Spleen (tissue), 11 donors: Measurements from ENCODE around the gene C5orf58. TPM values are rescaled to one million over a fixed set of nuclear protein-coding genes. Genes with fewer than 3 reads are reported as not detected.

Source experiments
- DNase-seq: peaks from one replicate; pipeline ENCODE4 v3.0.0-alpha.2; 2020
- H3K27ac ChIP-seq, 8 donors: fragments of 200-600 bp; sonication (generic) in 7 of 8; 1 replicate in 4 of 8; 2 replicates in 4 of 8; pipeline versions ENCODE4 v1.5.0 to v1.8.0; 2016 to 2021; ENCODE audit warnings: inconsistent platforms in 4 of 8, mild to moderate bottlenecking in 4 of 8, moderate library complexity in 1 of 8
- H3K27me3 ChIP-seq, 7 donors: fragments of 200-600 bp; sonication (generic) in 6 of 7; replicated peaks in 1 of 7; 1 replicate in 4 of 7; 2 replicates in 3 of 7; pipeline versions ENCODE4 v1.5.0 to v1.8.0; 2016 to 2021; ENCODE audit warnings: inconsistent platforms in 3 of 7, mild to moderate bottlenecking in 1 of 7
- H3K36me3 ChIP-seq, 6 donors: fragments of 200-600 bp; sonication (generic) in 5 of 6; 1 replicate in 4 of 6; 2 replicates in 2 of 6; pipeline versions ENCODE4 v1.5.0 to v1.8.0; 2016 to 2021; ENCODE audit warnings: inconsistent platforms in 2 of 6
- H3K4me1 ChIP-seq, 6 donors: fragments of 200-600 bp; sonication (generic) in 5 of 6; 1 replicate in 3 of 6; 2 replicates in 3 of 6; pipeline versions ENCODE4 v1.5.0 to v1.8.0; 2016 to 2021; ENCODE audit warnings: inconsistent platforms in 3 of 6
- H3K4me3 ChIP-seq, 8 donors: fragments of 200-600 bp; sonication (generic) in 7 of 8; 1 replicate in 4 of 8; 2 replicates in 4 of 8; pipeline versions ENCODE4 v1.5.0 to v1.8.0; 2016 to 2021; ENCODE audit warnings: inconsistent platforms in 4 of 8, mild to moderate bottlenecking in 4 of 8, moderate library complexity in 2 of 8
- H3K9me3 ChIP-seq, 8 donors: fragments of 200-600 bp; sonication (generic) in 7 of 8; 1 replicate in 4 of 8; 2 replicates in 4 of 8; pipeline versions ENCODE4 v1.5.0 to v1.8.0; 2016 to 2021; ENCODE audit warnings: inconsistent platforms in 4 of 8
- POLR2A ChIP-seq, 3 donors: fragments of 450-650 bp; IDR thresholded peaks; one replicate each; pipeline ENCODE4 v1.5.1; 2017; ENCODE audit warnings: antibody characterized with exemption in 3 of 3, mild to moderate bottlenecking in 1 of 3
- POLR2AphosphoS5 ChIP-seq, 3 donors: sonication (generic); formaldehyde crosslinking; IDR thresholded peaks; one replicate each; pipeline ENCODE4 v1.5.1; 2017; ENCODE audit warnings: antibody characterized with exemption in 3 of 3
- WGBS, 5 donors: extraction: QIAGEN DNeasy Blood & Tissue Kit in 3 of 5; methylation state at CpG; one replicate each; pipeline versions ENCODE4 v1.1.5 to v1.1.7; 2013 to 2018; 5-methylcytosine and 5-hydroxymethylcytosine counted together
- intact Hi-C: fragments of 100-400 bp; cut with DNase I; formaldehyde crosslinking; loops from one replicate; pipeline ENCODE4 v1.15.0; 2023; ENCODE audit warnings: low total_unique reads
- polyA plus RNA-seq, 3 donors: library from polyadenylated mRNA; stranded (reverse); fragments of 200-250 nt; gene quantifications; one replicate each; pipeline ENCODE4 v1.2.1, GENCODE V29; 2013
- total RNA-seq, 7 donors: library from RNA; depleted of rRNA in 3 of 7; stranded (reverse); fragments of >200 nt in 3 of 7; fragmentation: NEBNext Ultra II Directional in 4 of 7; extraction: Animal tissue kit (Norgen Biotek cat#: 25700) in 4 of 7; gene quantifications; one replicate each; pipeline versions ENCODE4 v1.1.0 to v1.2.1, GENCODE V29; 2016 to 2021
- TF ChIP-seq, protein P1 (sequence below), 11 experiments: fragments of 200-600 bp in 7 of 11; fragments of 450-650 bp in 4 of 11; sonication (generic) in 4 of 11; IDR thresholded peaks in 8 of 11; conservative IDR thresholded peaks in 3 of 11; 1 replicate in 7 of 11; 2 replicates in 4 of 11; pipeline versions ENCODE4 v1.4.0 to v1.8.0; 2016 to 2021; ENCODE audit warnings: antibody characterized with exemption in 11 of 11, inconsistent platforms in 4 of 11, mild to moderate bottlenecking in 1 of 11
- donor health status: healthy with polysubstance abuse.
- donor health status: DM: no; HTN: no; CAD: no; lungs with moderate emphysema.
- donor health status: DM: no; HTN: no; CAD: no.
- donor health status: Bipolar disorder and iron deficiency.
- donor health status: healthy.
- donor health status: DM: no; HTN: no; CAD: no.
- donor health status: DM: yes; HTN: yes; CAD: no.

Gene C5orf58
- total and polyA plus RNA-seq, 10 donors: 0.35 TPM; not detected in 9

- intact Hi-C loops: no loop called here
- H3K36me3 ChIP-seq: peaks cover 0 to 97% (median 25%) of the 10 kb centered on the region in 6 donors
- H3K27me3 ChIP-seq: no peaks in the 10 kb centered on the region
These were observed 56.3 kb downstream of the C5orf58 start for GRCh38 chr5:170289121-170289520.

GRCh38 chr5:170289764-170290163, 57.0 kb downstream of the C5orf58 start:
- H3K9me3 ChIP-seq: peaks cover 0 to 5% (median under 1%) of the 10 kb centered on the region in 8 donors
- peak overlapping the region in 1 of 8 donors; percentile 21 for H3K4me3 ChIP-seq
- H3K36me3 ChIP-seq: peaks cover 0 to 97% (median 25%) of the 10 kb centered on the region in 6 donors
- TF ChIP-seq POLR2A (IDR thresholded peaks at IDR 0.05): no peak
- TF ChIP-seq, protein P1, sequence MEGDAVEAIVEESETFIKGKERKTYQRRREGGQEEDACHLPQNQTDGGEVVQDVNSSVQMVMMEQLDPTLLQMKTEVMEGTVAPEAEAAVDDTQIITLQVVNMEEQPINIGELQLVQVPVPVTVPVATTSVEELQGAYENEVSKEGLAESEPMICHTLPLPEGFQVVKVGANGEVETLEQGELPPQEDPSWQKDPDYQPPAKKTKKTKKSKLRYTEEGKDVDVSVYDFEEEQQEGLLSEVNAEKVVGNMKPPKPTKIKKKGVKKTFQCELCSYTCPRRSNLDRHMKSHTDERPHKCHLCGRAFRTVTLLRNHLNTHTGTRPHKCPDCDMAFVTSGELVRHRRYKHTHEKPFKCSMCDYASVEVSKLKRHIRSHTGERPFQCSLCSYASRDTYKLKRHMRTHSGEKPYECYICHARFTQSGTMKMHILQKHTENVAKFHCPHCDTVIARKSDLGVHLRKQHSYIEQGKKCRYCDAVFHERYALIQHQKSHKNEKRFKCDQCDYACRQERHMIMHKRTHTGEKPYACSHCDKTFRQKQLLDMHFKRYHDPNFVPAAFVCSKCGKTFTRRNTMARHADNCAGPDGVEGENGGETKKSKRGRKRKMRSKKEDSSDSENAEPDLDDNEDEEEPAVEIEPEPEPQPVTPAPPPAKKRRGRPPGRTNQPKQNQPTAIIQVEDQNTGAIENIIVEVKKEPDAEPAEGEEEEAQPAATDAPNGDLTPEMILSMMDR (IDR thresholded peaks at IDR 0.05 in 8 of 11, conservative IDR thresholded peaks at IDR 0.05 in 3 of 11): no peak
- TF ChIP-seq POLR2AphosphoS5 (IDR thresholded peaks at IDR 0.05): peak; percentile 25 to 72 (median 70)
- WGBS, 5 donors: 34 to 68% (median 39%) methylated on average over 4 of the region's 4 CpGs
- intact Hi-C loops: no loop called here
- no peaks in the 10 kb centered on the region for H3K27me3 ChIP-seq
- peaks cover 45 to 100% (median 96%) of the 10 kb centered on the region in 6 donors for H3K4me1 ChIP-seq
- DNase-seq: no peak
- peak overlapping the region in 7 of 8 donors; percentile 70 to 99 (median 80) for H3K27ac ChIP-seq

More at GRCh38 chr5:170289121-170289520, 56.3 kb downstream of the C5orf58 start:
- no peak for DNase-seq
- 51 to 85% (median 80%) methylated on average over 3 of the region's 3 CpGs for WGBS, 5 donors
- Histone ChIP-seq H3K4me3 (peak overlapping the region in 1 of 8 donors; percentile 43), H3K9me3 (peaks cover 0 to 11% (median 2%) of the 10 kb centered on the region in 8 donors), H3K4me1 (peaks cover 45 to 100% (median 94%) of the 10 kb centered on the region in 6 donors), H3K27ac (peak overlapping the region; percentile 62 to 99 (median 78))
- TF ChIP-seq, protein P1 (IDR thresholded peaks at IDR 0.05 in 8 of 11, conservative IDR thresholded peaks at IDR 0.05 in 3 of 11): no peak

GRCh38 chr5:170290498-170290897, 57.7 kb downstream of the C5orf58 start:
- Histone ChIP-seq H3K9me3 (no peaks in the 10 kb centered on the region), H3K4me3 (peak overlapping the region in 1 of 8 donors; percentile 21), H3K4me1 (peaks cover 45 to 100% (median 96%) of the 10 kb centered on the region in 6 donors), H3K36me3 (peaks cover 0 to 94% (median 23%) of the 10 kb centered on the region in 6 donors), H3K27me3 (no peaks in the 10 kb centered on the region), H3K27ac (peak overlapping the region in 7 of 8 donors; percentile 70 to 99 (median 80))
- WGBS, 5 donors: 44 to 73% (median 60%) methylated on average over 3 of the region's 3 CpGs
- TF ChIP-seq, protein P1 (IDR thresholded peaks at IDR 0.05 in 8 of 11, conservative IDR thresholded peaks at IDR 0.05 in 3 of 11): no peak
- no peak for TF ChIP-seq POLR2A (IDR thresholded peaks at IDR 0.05)
- no peak for DNase-seq
- intact Hi-C loops: no loop called here

GRCh38 chr5:170292179-170293104, 59.7 kb downstream of the C5orf58 start:
- Histone ChIP-seq H3K27ac (peak overlapping the region in 7 of 8 donors; percentile 46 to 99 (median 82)), H3K36me3 (peaks cover 0 to 75% (median 12%) of the 10 kb centered on the region in 6 donors), H3K4me3 (peak overlapping the region in 6 of 8 donors; percentile 6 to 77 (median 60)), H3K9me3 (no peaks in the 10 kb centered on the region), H3K27me3 (peaks cover 0 to 10% (median 0%) of the 10 kb centered on the region in 7 donors), H3K4me1 (peaks cover 40 to 99% (median 86%) of the 10 kb centered on the region in 6 donors)
- no peak for TF ChIP-seq POLR2A (IDR thresholded peaks at IDR 0.05)
- TF ChIP-seq, protein P1 (IDR thresholded peaks at IDR 0.05 in 8 of 11, conservative IDR thresholded peaks at IDR 0.05 in 3 of 11): no peak
- TF ChIP-seq POLR2AphosphoS5 (IDR thresholded peaks at IDR 0.05): no peak
- intact Hi-C loops: no loop called here
- no peak for DNase-seq
- 83 to 89% (median 85%) methylated on average over 4 of the region's 4 CpGs for WGBS, 5 donors
